Panc1 (cell line): Measurements from ENCODE around the gene CSE1L. TPM values are rescaled to one million over a fixed set of nuclear protein-coding genes. Genes with fewer than 3 reads are reported as not detected.

ENCODE experiments used
- ATAC-seq: fragments of 200-7000 bp; cut with Tn5 transposase; 2 replicates; pipeline ENCODE4 v1.9.1; 2020; ENCODE audit warnings: mild to moderate bottlenecking, moderate library complexity
- BruUV-seq: library from RNA; stranded (reverse); fragments of 400-500 nt; replicated peaks from 2 replicates; lab custom pipeline; 2021; lab: Mats Ljungman, UMichigan
- CTCF ChIA-PET: fragments of 300-600 bp; sonication (Branson Sonifier 250); formaldehyde crosslinking; loops from one replicate; lab custom pipeline; 2022; ENCODE audit warnings: antibody characterized with exemption; lab: Charles Lee
- POLR2A ChIA-PET: fragments of 300-600 bp; sonication (Branson Sonifier 250); formaldehyde crosslinking; loops from one replicate; lab custom pipeline; 2022; ENCODE audit warnings: antibody characterized with exemption; lab: Charles Lee
- DNase-seq: peaks from one replicate; pipeline ENCODE4 v3.0.0-alpha.2; 2010; ENCODE audit warnings: low read depth, low spot score
- H3K27ac ChIP-seq: 2 replicates; pipeline ENCODE4 v1.5.1; 2011; ENCODE audit warnings: mild to moderate bottlenecking, low read length, inconsistent platforms
- H3K27me3 ChIP-seq: fragments of 200-500 bp; sonication (Bioruptor generic); 2 replicates; pipeline ENCODE4 v1.6.0; 2014; ENCODE audit warnings: low read length, inconsistent platforms; ENCODE audit not compliant: control insufficient read depth, insufficient read depth
- H3K36me3 ChIP-seq: fragments of 200-500 bp; sonication (Bioruptor generic); 2 replicates; pipeline ENCODE4 v1.5.1; 2014; ENCODE audit warnings: inconsistent platforms, mild to moderate bottlenecking, low read length, moderate library complexity; ENCODE audit not compliant: control insufficient read depth, insufficient read depth
- H3K4me1 ChIP-seq: 2 replicates; pipeline ENCODE4 v1.5.1; 2011; ENCODE audit warnings: inconsistent platforms, mild to moderate bottlenecking, low read length, moderate library complexity; ENCODE audit not compliant: control insufficient read depth, insufficient read depth
- H3K4me3 ChIP-seq, 2 experiments: 2 replicates each; pipeline ENCODE4 v1.5.1; 2011 to 2012; ENCODE audit warnings: low read depth in 2 of 2, low read length in 2 of 2, mild to moderate bottlenecking in 2 of 2, inconsistent platforms in 1 of 2, moderate library complexity in 1 of 2
- H3K9me3 ChIP-seq: fragments of 200-500 bp; sonication (Bioruptor generic); 2 replicates; pipeline ENCODE4 v1.5.1; 2014; ENCODE audit warnings: low read depth, mild to moderate bottlenecking, inconsistent platforms, low read length, moderate library complexity; ENCODE audit not compliant: control insufficient read depth, insufficient read depth
- POLR2AphosphoS5 ChIP-seq: IDR thresholded peaks from 2 replicates; pipeline ENCODE4 v1.6.1; 2012; ENCODE audit warnings: mild to moderate bottlenecking, low read depth, low read length, moderate library complexity
- REST ChIP-seq, 2 experiments: IDR thresholded peaks; 2 replicates each; pipeline ENCODE4 v1.6.1; 2011 to 2012; ENCODE audit warnings: low read depth in 2 of 2, control low read depth in 1 of 2, low read length in 1 of 2, mild to moderate bottlenecking in 1 of 2, moderate library complexity in 1 of 2; ENCODE audit not compliant: insufficient read depth in 1 of 2
- SIN3A ChIP-seq: IDR thresholded peaks from 2 replicates; pipeline ENCODE4 v1.6.1; 2012; ENCODE audit warnings: low read depth, mild to moderate bottlenecking, low read length, moderate library complexity, borderline replicate concordance; ENCODE audit not compliant: insufficient read depth
- TCF7L2 ChIP-seq: IDR thresholded peaks from 2 replicates; pipeline ENCODE4 v1.6.1; 2011; ENCODE audit warnings: mild to moderate bottlenecking, low read depth, low read length, inconsistent platforms
- in situ Hi-C: cut with HindIII; loops from 2 replicates; pipeline ENCODE4 v1.10.0; 2016; ENCODE audit warnings: low sequenced_read_pairs, low pct_unique_long_range_greater_than_20kb
- intact Hi-C: fragments of 100-400 bp; cut with micrococcal nuclease; formaldehyde crosslinking; loops from one replicate; pipeline ENCODE4 v1.10.0; 2022; ENCODE audit not compliant: unreplicated experiment
- total RNA-seq: library from RNA; stranded (reverse); gene quantifications from one replicate; pipeline ENCODE4 v1.2.1, GENCODE V29; 2021; ENCODE audit not compliant: unreplicated experiment
- TF ChIP-seq, protein P1 (sequence below): fragments of 450-650 bp; IDR thresholded peaks from 2 replicates; pipeline ENCODE4 v1.5.1; 2017; ENCODE audit warnings: mild to moderate bottlenecking

CSE1L gene
- total RNA-seq, 1 experiment from 2014 or later, result 133 TPM

- CTCF ChIA-PET, result no interaction called here
- no peak; the same call in 1 of the 2 replicates for ATAC-seq
- in situ Hi-C loops, result no loop called here
- no peak overlapping the region for H3K4me3 ChIP-seq
- H3K36me3 ChIP-seq, result peaks cover 45% of the 10 kb centered on the region
- H3K27ac ChIP-seq, result no peak overlapping the region
- TF ChIP-seq, protein P1, sequence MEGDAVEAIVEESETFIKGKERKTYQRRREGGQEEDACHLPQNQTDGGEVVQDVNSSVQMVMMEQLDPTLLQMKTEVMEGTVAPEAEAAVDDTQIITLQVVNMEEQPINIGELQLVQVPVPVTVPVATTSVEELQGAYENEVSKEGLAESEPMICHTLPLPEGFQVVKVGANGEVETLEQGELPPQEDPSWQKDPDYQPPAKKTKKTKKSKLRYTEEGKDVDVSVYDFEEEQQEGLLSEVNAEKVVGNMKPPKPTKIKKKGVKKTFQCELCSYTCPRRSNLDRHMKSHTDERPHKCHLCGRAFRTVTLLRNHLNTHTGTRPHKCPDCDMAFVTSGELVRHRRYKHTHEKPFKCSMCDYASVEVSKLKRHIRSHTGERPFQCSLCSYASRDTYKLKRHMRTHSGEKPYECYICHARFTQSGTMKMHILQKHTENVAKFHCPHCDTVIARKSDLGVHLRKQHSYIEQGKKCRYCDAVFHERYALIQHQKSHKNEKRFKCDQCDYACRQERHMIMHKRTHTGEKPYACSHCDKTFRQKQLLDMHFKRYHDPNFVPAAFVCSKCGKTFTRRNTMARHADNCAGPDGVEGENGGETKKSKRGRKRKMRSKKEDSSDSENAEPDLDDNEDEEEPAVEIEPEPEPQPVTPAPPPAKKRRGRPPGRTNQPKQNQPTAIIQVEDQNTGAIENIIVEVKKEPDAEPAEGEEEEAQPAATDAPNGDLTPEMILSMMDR, result no peak
- TF ChIP-seq REST (IDR thresholded peaks at IDR 0.05; ENCODE audit: insufficient read depth in 1 of 2, low read depth in 2 of 2, low read length in 1 of 2) (no peak), POLR2AphosphoS5 (no peak), TCF7L2 (no peak), SIN3A (no peak)
- no peaks in the 10 kb centered on the region for H3K4me1 ChIP-seq
- DNase-seq, result no peak
- POLR2A ChIA-PET, result no interaction called here
- BruUV-seq, result no TSS peak
- no peaks in the 10 kb centered on the region for H3K27me3 ChIP-seq
- intact Hi-C loops, result no loop called here
- no peaks in the 10 kb centered on the region for H3K9me3 ChIP-seq
These were observed 51.0 kb downstream of the CSE1L start for GRCh38 chr20:49097159-49097558.

GRCh38 chr20:49098136-49098535 is 52.0 kb downstream of the CSE1L start:
- Histone ChIP-seq H3K36me3 (peaks cover 37% of the 10 kb centered on the region), H3K9me3 (no peaks in the 10 kb centered on the region), H3K27me3 (no peaks in the 10 kb centered on the region), H3K27ac (no peak overlapping the region), H3K4me1 (no peaks in the 10 kb centered on the region), H3K4me3 (no peak overlapping the region)
- ATAC-seq (no peak), DNase-seq (no peak)
- no TSS peak for BruUV-seq
- TF ChIP-seq POLR2AphosphoS5 (no peak), REST (IDR thresholded peaks at IDR 0.05; ENCODE audit: insufficient read depth in 1 of 2, low read depth in 2 of 2, low read length in 1 of 2) (no peak), TCF7L2 (no peak), SIN3A (no peak)
- TF ChIP-seq, protein P1, result no peak
- ChIA-PET CTCF (interaction anchor here (0.7 kb wide), 1 partner anchor 881 kb away, joined by 12 read pairs; no protein-coding TSS in a partner anchor), POLR2A (interaction anchor here (0.5 kb wide), 1 partner anchor 97 kb away, joined by 9 read pairs; no protein-coding TSS in a partner anchor)
- intact Hi-C loops (no loop called here), in situ Hi-C loops (no loop called here)
